ENCODE results near the gene AGO4.
A peak's percentile ranks its signal among the peaks of the same experiment; 100 is the strongest.

GRCh38 chr1:35856964-35857363 is 49.1 kb downstream of the AGO4 start:
- TF ChIP-seq POLR2AphosphoS5 (IDR thresholded peaks at IDR 0.05) (peak in 1 of 3 donors; percentile 13), POLR2A (IDR thresholded peaks at IDR 0.05) (no peak)
